OCI-LY1 (cell line): ENCODE measurements around the gene TBPL2.

Experiments
- H2AFZ ChIP-seq: fragments of 200-600 bp; sonication (generic), shearing (Covaris generic); 2 replicates; pipeline ENCODE4 v1.6.0; 2014; ENCODE audit warnings: antibody characterized with exemption, mild to moderate bottlenecking, low read length
- H3F3A ChIP-seq: fragments of 200-600 bp; sonication (generic), shearing (Covaris generic); 2 replicates; pipeline ENCODE4 v1.6.0; 2014; ENCODE audit warnings: mild to moderate bottlenecking, antibody characterized with exemption, low read length, moderate library complexity; ENCODE audit not compliant: insufficient read depth
- H3K27ac ChIP-seq: fragments of 200-600 bp; sonication (generic); 2 replicates; pipeline ENCODE4 v1.5.1; 2014; ENCODE audit warnings: low read length, mixed run types, mild to moderate bottlenecking, low read depth; ENCODE audit not compliant: poor library complexity, severe bottlenecking
- H3K27me3 ChIP-seq: fragments of 200-600 bp; sonication (generic); 2 replicates; pipeline ENCODE4 v1.6.0; 2014; ENCODE audit warnings: antibody characterized with exemption, mild to moderate bottlenecking, low read length, moderate library complexity; ENCODE audit not compliant: insufficient read depth
- H3K36me3 ChIP-seq: fragments of 200-600 bp; sonication (generic); 2 replicates; pipeline ENCODE4 v1.6.1; 2014; ENCODE audit warnings: mild to moderate bottlenecking, antibody characterized with exemption, low read length, moderate library complexity, mixed read lengths; ENCODE audit not compliant: insufficient read depth
- H3K4me1 ChIP-seq: fragments of 200-600 bp; sonication (generic); 2 replicates; pipeline ENCODE4 v1.5.1; 2014; ENCODE audit warnings: mild to moderate bottlenecking, low read length, moderate library complexity; ENCODE audit not compliant: insufficient read depth, severe bottlenecking
- H3K4me2 ChIP-seq: fragments of 200-600 bp; sonication (generic), shearing (Covaris generic); 2 replicates; pipeline ENCODE4 v1.6.1; 2014; ENCODE audit warnings: low read length
- H3K4me3 ChIP-seq: fragments of 200-600 bp; sonication (generic); 2 replicates; pipeline ENCODE4 v1.5.1; 2014; ENCODE audit warnings: low read length, low read depth, mild to moderate bottlenecking, mixed read lengths; ENCODE audit not compliant: poor library complexity, severe bottlenecking
- H3K79me2 ChIP-seq: fragments of 200-600 bp; shearing (Covaris generic); 2 replicates; pipeline ENCODE4 v1.6.1; 2016; ENCODE audit warnings: mixed run types, low read length, mixed read lengths; ENCODE audit not compliant: insufficient read depth
- H3K9ac ChIP-seq: fragments of 200-600 bp; sonication (generic), shearing (Covaris generic); 2 replicates; pipeline ENCODE4 v1.6.1; 2014; ENCODE audit warnings: mild to moderate bottlenecking, low read length, mixed read lengths
- H3K9me2 ChIP-seq: fragments of 200-600 bp; sonication (generic), shearing (Covaris generic); 2 replicates; pipeline ENCODE4 v1.6.1; 2014; ENCODE audit warnings: low read depth, mild to moderate bottlenecking, low read length, mixed read lengths
- H3K9me3 ChIP-seq: fragments of 200-600 bp; shearing (Covaris generic); 2 replicates; pipeline ENCODE4 v1.6.1; 2014; ENCODE audit warnings: low read length, mixed read lengths
- H4K20me1 ChIP-seq: fragments of 200-600 bp; sonication (generic), shearing (Covaris generic); 2 replicates; pipeline ENCODE4 v1.6.0; 2016; ENCODE audit warnings: mild to moderate bottlenecking, low read length; ENCODE audit not compliant: insufficient read depth
- EZH2 ChIP-seq: fragments of 200-600 bp; sonication (generic), shearing (Covaris generic); IDR thresholded peaks from 2 replicates; pipeline ENCODE4 v1.8.0; 2017; ENCODE audit warnings: borderline replicate concordance, mixed run types, mild to moderate bottlenecking, antibody characterized with exemption, low read length, moderate library complexity, mixed read lengths
- TF ChIP-seq, protein P1 (sequence below): fragments of 200-600 bp; sonication (generic), shearing (Covaris generic); IDR thresholded peaks from 2 replicates; pipeline ENCODE4 v1.5.1; 2017; ENCODE audit warnings: mild to moderate bottlenecking, antibody characterized with exemption, low read length, moderate library complexity, mixed read lengths

Gene TBPL2

DNA sequence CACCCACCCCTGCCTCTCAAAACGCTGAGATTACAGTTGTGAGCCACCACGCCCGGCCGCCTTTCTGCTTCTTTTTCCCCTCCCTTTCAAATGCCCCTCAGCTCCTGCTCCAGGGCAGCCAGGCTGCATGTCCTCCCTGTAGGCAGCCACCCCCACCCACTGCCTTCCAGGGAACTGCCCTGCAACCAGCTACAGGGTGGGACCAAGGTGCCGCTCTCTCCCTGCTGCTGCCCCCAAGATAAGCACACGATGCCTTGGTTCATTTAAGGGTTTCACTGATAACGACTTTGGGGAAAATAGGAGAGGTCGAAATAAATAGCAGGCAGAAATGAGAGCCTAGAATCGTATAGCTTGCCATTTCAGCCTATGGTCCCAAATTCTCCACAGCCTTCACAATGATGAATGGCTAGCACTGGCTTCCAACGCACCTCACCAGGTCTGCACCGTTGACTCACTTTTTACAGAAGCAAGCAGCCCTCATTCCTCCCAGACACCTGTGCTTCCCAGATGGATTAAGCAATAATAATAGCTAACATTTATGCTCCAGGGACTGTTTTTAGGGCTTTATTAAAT lies 69.4 kb downstream of the TBPL2 start:
- Histone ChIP-seq H3K4me3 (no peak overlapping the region), H3K27me3 (no peaks in the 10 kb centered on the region), H3K9me2 (no peaks in the 10 kb centered on the region), H3K27ac (no peak overlapping the region), H3K9ac (no peak overlapping the region), H3K36me3 (peaks cover 23% of the 10 kb centered on the region; the same call in 1 of the 2 replicates), H3K4me1 (no peaks in the 10 kb centered on the region), H4K20me1 (no peaks in the 10 kb centered on the region), H3K79me2 (no peaks in the 10 kb centered on the region), H3K9me3 (no peaks in the 10 kb centered on the region), H2AFZ (no peak overlapping the region), H3K4me2 (no peak overlapping the region), H3F3A (no peaks in the 10 kb centered on the region)
- no peak for TF ChIP-seq EZH2
- TF ChIP-seq, protein P1, sequence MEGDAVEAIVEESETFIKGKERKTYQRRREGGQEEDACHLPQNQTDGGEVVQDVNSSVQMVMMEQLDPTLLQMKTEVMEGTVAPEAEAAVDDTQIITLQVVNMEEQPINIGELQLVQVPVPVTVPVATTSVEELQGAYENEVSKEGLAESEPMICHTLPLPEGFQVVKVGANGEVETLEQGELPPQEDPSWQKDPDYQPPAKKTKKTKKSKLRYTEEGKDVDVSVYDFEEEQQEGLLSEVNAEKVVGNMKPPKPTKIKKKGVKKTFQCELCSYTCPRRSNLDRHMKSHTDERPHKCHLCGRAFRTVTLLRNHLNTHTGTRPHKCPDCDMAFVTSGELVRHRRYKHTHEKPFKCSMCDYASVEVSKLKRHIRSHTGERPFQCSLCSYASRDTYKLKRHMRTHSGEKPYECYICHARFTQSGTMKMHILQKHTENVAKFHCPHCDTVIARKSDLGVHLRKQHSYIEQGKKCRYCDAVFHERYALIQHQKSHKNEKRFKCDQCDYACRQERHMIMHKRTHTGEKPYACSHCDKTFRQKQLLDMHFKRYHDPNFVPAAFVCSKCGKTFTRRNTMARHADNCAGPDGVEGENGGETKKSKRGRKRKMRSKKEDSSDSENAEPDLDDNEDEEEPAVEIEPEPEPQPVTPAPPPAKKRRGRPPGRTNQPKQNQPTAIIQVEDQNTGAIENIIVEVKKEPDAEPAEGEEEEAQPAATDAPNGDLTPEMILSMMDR = no peak

DNA sequence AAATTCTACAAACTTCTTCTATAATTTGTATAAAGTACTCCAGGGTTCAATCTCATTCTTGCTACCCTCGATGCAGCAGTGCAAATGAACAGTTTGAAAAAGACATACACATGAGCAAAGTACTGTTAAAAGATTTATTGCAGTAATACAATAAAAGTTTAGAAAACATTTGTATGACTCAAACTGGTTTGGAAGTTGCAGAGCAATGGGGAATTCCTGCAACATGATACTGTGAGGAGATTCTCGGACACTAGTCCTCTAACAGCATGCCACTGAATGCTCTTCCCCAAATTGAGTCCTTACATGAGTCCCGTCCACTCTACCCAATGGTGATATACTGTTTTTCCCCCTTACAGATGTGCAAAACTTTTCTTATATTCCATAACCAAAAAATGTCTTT lies 74.1 kb downstream of the TBPL2 start:
- TF ChIP-seq, protein P1 = no peak
- no peak for TF ChIP-seq EZH2
- no peak overlapping the region for H3K9ac ChIP-seq

More for the DNA sequence above, 74.1 kb downstream of the TBPL2 start:
- Histone ChIP-seq H3F3A (no peaks in the 10 kb centered on the region), H4K20me1 (no peaks in the 10 kb centered on the region), H3K27me3 (no peaks in the 10 kb centered on the region), H3K79me2 (no peaks in the 10 kb centered on the region), H3K4me2 (no peak overlapping the region), H3K27ac (no peak overlapping the region), H3K9me2 (no peaks in the 10 kb centered on the region), H3K4me1 (no peaks in the 10 kb centered on the region), H2AFZ (no peak overlapping the region), H3K36me3 (peaks cover 18% of the 10 kb centered on the region; the same call in 1 of the 2 replicates), H3K9me3 (no peaks in the 10 kb centered on the region), H3K4me3 (no peak overlapping the region)
